ENCODE data around the gene CTIF.

DNA sequence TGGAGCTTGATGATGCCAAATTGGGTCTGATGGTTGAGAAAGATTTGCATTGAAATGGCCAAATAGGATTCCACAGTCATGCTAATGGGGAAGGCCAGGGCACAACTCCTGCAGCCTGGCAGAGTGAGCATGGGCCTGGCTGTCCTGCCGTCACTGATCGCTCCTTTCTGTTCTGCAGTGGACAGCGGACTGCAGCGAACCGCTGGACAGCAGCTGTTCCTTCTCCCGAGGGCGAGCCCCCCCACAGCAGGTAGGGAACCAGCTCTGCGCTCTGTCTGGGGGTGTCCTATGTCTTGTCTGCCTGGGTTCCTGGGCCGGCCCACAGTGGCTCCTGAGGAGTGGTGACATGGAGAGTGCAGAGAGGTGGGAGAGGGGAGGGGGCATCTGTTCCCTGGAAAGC is 97.6 kb downstream of the CTIF start:
- TF ChIP-seq CTCF (conservative IDR thresholded peaks at IDR 0.05; ENCODE audit: low read depth, low read length) (no peak), EZH2phosphoT487 (IDR thresholded peaks at IDR 0.05; ENCODE audit: borderline replicate concordance, low read length) (no peak)
